HG02885 (cell line): ENCODE results near the gene TFIP11.

Source experiments
- ATAC-seq: cut with Tn5 transposase; IDR thresholded peaks from one replicate; pipeline ENCODE4 v1.9.1; 2021; ENCODE audit warnings: mild to moderate bottlenecking; ENCODE audit not compliant: unreplicated experiment, poor library complexity

The TFIP11 gene

DNA sequence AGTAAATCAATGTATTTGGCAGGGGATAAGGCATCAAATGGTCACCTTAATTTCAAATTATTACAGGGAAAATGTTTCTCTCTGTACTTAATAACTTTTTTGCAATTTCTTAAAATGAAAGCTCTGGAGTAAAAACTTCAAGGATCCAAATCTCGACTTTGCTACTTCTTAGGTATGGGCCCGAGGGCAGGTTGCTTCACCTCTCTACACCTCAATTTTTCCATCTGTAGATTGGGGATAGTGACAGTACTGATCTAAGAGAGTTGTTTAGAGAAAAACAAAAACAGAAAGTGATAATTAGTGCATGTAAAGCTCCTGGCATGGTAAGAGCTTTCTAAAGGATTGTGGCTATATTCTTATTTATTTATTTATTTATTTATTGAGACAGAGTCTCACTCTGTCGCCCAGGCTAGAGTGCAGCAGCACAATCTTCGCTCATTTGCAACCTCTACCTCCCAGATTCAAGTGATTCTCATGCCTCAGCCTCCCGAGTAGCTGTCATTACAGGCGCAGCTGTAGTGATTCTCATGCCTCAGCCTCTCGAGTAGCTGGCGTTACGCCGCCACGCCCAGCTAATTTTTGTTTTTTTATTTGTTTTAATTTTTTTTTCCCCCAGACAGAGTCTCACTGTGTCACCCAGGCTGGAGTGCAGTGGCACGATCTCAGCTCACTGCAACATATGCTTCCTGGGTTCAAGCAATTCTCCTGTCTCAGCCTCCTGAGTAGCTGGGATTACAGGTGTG, 2.3 kb upstream of the TFIP11 start:
- ATAC-seq: no peak

GRCh38 chr22:26513838-26514237, 1.6 kb upstream of the TFIP11 start:
- ATAC-seq: no peak

GRCh38 chr22:26508148-26508547, 4.1 kb downstream of the TFIP11 start:
- no peak for ATAC-seq

GRCh38 chr22:26503758-26504157, 8.5 kb downstream of the TFIP11 start:
- ATAC-seq: no peak

DNA sequence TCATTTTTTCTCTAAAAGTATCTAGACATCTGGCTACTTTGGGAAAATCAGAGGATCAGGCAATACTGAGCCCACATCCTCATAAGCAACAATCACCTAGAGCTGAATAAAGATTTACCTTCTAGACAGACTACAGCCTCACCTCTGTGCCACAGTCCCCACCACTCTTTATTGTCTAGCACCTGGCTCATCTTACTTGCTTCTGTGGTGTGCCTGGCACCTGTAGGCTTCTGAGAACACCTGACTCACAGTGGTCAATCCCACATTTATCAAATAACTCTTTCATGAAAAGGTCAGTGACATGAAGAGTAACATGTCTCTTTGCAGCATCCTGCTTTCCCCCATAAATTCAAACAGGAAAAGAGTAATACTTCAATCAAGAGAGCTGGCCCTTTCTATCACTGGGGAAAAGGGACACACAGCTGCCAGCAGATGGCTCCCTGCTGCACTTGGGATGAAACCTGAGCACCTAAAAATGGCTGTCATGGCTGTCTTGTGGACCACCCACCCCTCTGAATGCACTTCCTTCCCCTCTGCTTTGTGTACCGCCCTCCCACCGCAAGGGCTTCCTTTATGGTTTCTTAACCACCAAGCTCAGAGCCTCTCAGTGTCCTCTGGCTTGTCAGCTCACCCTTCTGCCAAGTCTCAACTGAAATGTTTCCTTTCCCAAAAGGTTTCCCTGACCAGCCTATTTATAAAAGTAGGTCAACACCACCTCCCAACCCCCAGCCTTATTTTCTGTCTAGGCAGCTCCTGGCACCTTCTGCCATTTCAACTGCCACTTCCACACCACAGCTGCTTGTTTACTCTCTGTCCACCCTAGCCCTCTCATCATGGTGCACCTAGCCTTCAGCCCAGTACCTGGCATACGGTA, 9.3 kb downstream of the TFIP11 start:
- ATAC-seq: no peak

DNA sequence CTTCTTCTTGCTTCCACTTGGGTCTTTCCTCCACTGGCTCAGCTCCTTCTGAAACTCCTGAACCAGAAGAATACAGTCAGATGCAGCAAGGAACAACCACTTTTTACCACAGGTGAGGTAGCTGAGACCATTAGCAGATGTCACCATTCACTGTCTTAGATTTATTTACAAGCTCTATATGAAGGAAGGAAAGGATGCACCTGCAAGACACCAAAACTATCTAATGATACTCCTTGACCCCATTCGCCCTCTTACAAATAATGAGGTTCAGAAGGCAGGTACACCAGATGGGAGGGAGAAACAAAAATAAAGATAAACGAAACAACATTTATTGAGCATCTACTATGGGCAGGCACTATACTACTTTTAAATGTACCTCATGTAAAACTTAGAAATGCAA, 10.3 kb downstream of the TFIP11 start:
- ATAC-seq: no peak

GRCh38 chr22:26499188-26499703, 13.0 kb downstream of the TFIP11 start:
- ATAC-seq: no peak

- no peak for ATAC-seq
These were observed 15.8 kb downstream of the TFIP11 start for GRCh38 chr22:26496456-26496855.

GRCh38 chr22:26494506-26494905, 17.8 kb downstream of the TFIP11 start:
- no peak for ATAC-seq

DNA sequence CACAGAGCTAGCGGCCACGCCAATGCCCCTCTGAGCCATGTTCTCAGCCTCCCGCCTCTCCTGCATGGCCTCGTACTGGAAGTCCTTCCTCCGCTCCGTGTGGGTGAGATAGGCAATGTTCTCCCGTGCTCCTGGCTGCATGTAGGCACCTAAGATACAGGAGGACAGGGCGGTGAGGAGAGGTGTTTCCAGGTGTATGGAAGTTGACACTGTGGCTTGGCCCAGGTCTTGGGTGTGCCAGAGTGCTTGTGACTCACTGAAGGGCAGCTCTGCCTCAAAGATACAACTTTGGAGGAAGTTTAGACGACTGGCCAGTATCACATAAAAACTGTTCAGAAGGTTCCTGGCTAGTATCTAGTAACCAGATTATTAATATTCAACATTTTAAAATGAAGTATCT, 20.1 kb downstream of the TFIP11 start:
- no peak for ATAC-seq

GRCh38 chr22:26489447-26490036, 22.7 kb downstream of the TFIP11 start:
- no peak for ATAC-seq

DNA sequence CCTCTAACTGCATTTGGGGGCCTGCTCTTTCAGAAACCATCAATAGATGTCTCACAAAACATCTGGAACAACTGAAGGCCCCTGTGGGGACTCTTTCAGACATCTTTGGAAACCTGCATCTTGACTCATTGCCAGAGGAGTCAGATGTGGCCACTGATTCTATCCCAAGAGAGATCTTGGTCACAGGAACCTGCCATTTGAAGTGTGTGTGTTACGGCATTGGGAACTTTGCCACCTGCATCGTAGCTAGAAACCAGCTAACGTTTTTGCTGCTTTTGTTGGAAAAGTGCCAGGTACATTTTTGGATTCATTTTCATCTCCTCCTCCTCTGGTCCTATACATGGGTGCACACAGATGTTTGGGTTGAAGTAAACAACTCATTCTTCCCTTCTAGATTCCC, 24.3 kb downstream of the TFIP11 start:
- no peak for ATAC-seq

DNA sequence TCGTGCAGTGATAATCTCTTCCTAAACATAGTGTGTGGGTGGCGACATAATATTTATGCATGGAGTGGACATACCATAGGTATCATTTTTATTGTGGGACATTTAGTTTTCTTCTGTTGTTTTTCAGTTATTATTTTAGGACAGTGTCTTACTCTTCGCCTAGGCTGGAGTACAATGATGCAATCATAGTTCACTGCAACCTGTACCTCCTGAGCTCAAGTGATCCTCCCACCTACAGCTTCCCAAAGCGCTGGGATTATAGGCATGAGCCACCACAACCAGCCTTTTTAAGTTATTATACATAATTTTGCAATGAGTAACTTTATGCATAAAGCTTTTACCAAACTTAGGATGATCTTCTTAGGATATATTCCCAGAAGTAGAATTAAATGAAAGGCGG, 25.9 kb downstream of the TFIP11 start:
- ATAC-seq: no peak

DNA sequence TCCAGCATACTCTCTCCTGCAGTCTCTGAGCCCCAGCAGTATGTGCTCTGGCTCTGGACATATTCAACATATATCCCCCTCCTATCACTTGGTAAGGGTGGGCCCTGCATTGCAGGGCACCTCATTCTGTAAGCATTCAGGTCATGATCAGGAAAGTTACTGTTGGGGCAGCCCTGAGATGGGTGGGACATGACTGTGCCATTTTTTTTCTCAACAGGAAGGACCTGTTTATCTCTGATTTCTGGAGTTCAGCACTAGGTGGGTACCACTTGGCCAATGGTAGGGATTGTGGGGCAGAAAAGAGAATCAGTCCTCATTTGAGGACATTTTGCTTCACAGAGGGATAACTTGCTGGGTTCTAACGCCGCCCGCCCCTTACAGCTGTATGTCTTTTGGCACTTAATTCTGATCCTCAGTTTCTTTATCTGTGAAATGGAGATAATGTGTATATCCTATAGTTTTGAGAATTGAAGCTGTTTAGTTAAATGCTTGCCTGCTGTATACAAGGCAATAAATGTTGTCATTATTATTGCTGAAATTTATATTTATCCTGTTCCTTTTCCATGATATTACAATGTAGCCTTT, 26.4 kb downstream of the TFIP11 start:
- no peak for ATAC-seq

DNA sequence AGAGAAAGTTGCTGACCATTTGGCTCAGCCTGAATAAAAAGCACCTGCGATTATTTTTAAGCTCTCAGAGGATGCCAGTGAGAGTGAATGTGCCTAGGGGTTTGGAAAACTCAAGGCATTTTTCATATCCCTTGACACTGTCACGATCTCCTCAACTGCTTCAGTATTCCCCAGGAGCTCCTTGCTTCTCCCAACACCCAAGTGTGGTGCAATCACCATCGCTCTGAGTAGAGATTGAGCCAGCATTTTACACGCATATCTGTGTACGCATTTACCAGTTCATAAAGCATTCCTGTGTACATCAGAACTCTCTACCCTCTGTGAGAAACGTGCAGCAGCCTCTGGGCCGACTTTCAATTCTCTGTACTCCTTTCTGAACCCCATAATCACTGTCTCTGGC, 27.3 kb downstream of the TFIP11 start:
- no peak for ATAC-seq

DNA sequence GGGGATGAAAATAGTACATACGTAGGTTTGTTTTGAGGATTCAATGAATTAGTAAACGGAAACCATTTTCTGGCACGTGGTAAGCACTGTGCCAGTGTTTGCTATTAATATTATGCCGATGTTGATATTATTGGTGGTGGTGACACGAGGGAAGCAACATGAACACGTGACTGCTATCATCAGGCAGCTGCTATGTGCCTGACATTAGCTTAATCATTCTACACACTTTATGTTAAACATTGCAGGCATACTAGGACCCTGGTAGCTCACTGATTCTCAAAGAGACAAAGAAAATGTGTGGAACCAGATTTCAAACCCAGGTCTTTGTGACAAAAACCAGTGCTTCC, 27.9 kb downstream of the TFIP11 start:
- no peak for ATAC-seq

DNA sequence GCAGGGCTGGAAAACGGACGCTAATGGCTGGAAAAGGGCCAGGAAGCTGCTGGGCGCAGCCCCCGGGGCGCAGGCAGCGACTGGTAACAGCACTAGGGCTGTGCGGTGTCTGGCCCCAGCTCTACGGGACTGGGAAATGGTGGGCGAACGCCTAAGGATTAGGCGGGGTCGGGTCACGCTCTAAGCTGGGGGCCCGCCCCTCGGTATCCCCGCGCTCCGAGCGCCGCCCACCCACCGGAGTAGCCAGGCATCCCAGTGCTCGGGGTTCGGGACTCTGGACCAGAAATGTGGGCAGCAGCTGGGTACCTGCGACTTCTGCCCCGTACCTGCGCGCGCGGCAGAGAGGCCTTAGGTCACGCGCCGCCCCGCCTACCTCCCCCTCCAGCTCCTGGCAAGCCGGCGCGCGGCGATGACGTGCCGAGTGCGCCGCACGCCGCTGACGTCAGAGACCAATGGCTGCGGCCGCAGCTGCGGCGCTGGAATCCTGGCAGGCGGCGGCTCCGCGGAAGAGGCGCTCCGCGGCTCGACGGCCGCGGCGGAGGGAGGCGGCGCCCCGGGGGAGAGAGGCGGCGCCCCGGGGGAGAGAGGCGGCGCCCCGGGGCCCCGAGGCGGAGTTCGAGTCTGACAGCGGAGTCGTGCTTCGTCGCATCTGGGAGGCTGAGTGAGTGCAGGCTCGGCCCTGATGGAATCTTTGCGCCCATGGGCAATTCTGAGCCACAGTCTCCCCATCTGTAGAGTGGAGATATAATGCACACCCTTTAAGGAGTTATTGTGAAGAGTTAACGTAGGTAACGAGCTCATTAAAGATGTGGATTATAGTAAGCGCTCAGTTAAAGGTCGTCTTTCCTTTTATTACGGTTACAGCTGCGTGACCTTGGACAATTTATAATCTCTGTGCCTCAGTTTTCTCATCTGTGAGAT, 28.6 kb downstream of the TFIP11 start, which contains the start of the genes HPS4 and SRRD:
TSS of gene HPS4 (minus strand) at position 345 of the 921 bp plus-strand sequence. CDS start 2,021 bp downstream, outside the sequence.
TSS of gene SRRD (plus strand) at position 439 of the 921 bp plus-strand sequence. CDS start at position 453, 14 bp downstream.
- ATAC-seq: peak; percentile 72

GRCh38 chr22:26483043-26483438, 29.2 kb downstream of the TFIP11 start:
- no peak for ATAC-seq

GRCh38 chr22:26482161-26482560, 30.1 kb downstream of the TFIP11 start:
- ATAC-seq: no peak
